ENCODE measurements around the gene SMAD2. TPM values are rescaled to one million over a fixed set of nuclear protein-coding genes. Genes with fewer than 3 reads are reported as not detected.

SMAD2 gene
- total and polyA plus RNA-seq, 11 donors = 13.8 to 113 (median 88.1) TPM

DNA sequence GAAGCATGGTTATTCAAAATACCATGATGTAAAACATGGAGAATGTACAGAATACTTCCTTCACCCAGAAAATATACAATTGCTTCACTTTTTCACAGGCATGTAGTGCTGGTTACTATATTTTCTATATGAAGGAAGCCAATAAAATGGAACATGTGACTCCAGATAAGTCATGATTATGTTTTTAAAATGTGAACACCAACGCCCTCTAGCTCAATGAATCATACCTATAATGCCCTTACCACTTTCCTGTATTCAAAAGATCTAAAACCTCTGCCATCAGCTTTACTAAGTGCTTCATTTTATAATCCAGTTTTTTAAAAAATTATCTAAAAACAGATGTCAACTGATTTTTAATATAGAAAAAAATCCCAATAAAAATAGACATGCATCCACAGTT lies 59.9 kb downstream of the SMAD2 start:
- H3K4me3 ChIP-seq = no peak overlapping the region
- ATAC-seq = no peak
- no peaks in the 10 kb centered on the region for H3K27me3 ChIP-seq
- no peak for TF ChIP-seq POLR2A (IDR thresholded peaks at IDR 0.05)
- TF ChIP-seq, protein P1, sequence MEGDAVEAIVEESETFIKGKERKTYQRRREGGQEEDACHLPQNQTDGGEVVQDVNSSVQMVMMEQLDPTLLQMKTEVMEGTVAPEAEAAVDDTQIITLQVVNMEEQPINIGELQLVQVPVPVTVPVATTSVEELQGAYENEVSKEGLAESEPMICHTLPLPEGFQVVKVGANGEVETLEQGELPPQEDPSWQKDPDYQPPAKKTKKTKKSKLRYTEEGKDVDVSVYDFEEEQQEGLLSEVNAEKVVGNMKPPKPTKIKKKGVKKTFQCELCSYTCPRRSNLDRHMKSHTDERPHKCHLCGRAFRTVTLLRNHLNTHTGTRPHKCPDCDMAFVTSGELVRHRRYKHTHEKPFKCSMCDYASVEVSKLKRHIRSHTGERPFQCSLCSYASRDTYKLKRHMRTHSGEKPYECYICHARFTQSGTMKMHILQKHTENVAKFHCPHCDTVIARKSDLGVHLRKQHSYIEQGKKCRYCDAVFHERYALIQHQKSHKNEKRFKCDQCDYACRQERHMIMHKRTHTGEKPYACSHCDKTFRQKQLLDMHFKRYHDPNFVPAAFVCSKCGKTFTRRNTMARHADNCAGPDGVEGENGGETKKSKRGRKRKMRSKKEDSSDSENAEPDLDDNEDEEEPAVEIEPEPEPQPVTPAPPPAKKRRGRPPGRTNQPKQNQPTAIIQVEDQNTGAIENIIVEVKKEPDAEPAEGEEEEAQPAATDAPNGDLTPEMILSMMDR (IDR thresholded peaks at IDR 0.05) = no peak
- peaks cover 0 to 38% (median 27%) of the 10 kb centered on the region in 9 donors for H3K36me3 ChIP-seq
- no peaks in the 10 kb centered on the region for H3K9me3 ChIP-seq
- WGBS, 4 donors = 82 to 90% (median 85%) methylated on average over 1 of the region's 1 CpG
- no peak for DNase-seq
- H3K27ac ChIP-seq = no peak overlapping the region
- peaks cover 0 to 27% (median 8%) of the 10 kb centered on the region in 12 donors for H3K4me1 ChIP-seq
- intact Hi-C loops (cut with DNase I) = loop anchor here in 2 of 10 donors (5.0 to 10.0 kb wide), 2 partner anchors 42 to 134 kb away; no protein-coding TSS in a partner anchor

GRCh38 chr18:47868744-47869143 lies 61.7 kb downstream of the SMAD2 start:
- H3K27ac ChIP-seq = no peak overlapping the region
- ATAC-seq (no peak), DNase-seq (no peak)
- TF ChIP-seq, protein P1 (IDR thresholded peaks at IDR 0.05) = no peak
- TF ChIP-seq POLR2A (IDR thresholded peaks at IDR 0.05) = no peak
- 77 to 84% (median 79%) methylated on average over 3 of the region's 3 CpGs for WGBS, 4 donors
- no peaks in the 10 kb centered on the region for H3K9me3 ChIP-seq
- intact Hi-C loops (cut with DNase I) = loop anchor here in 5 of 10 donors (5.0 to 10.0 kb wide), 4 partner anchors 56 to 146 kb away; partner anchors contain the start of gene SMAD2 (in 3 of the 5)
- peaks cover 0 to 57% (median 41%) of the 10 kb centered on the region in 9 donors for H3K36me3 ChIP-seq
- no peak overlapping the region for H3K4me3 ChIP-seq
- peaks cover 0 to 26% (median 5%) of the 10 kb centered on the region in 12 donors for H3K4me1 ChIP-seq
- H3K27me3 ChIP-seq = no peaks in the 10 kb centered on the region

DNA sequence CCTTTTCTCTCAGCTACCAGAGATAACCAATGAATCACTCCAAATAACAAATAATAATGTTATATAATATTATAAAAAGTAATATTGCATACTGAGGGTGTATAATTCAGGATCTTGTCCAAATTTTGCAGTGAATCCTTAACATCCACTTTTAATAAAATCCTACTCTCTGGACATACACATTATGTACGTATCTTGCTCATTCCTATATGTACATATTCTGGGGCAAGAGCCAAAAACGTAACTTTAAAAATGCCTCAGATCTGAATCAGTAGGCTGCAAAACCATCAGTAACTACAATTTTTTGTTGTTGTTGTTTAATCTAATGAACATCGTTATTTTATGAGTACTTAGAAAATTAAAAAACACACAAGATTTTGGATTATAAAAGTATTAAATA lies 65.3 kb downstream of the SMAD2 start:
- Histone ChIP-seq H3K9me3 (no peaks in the 10 kb centered on the region), H3K36me3 (peaks cover 0 to 76% (median 55%) of the 10 kb centered on the region in 9 donors), H3K4me3 (no peak overlapping the region), H3K27ac (no peak overlapping the region), H3K27me3 (no peaks in the 10 kb centered on the region), H3K4me1 (peaks cover 0 to 14% (median 2%) of the 10 kb centered on the region in 12 donors)
- TF ChIP-seq, protein P1 (IDR thresholded peaks at IDR 0.05) = no peak
- no peak for TF ChIP-seq POLR2A (IDR thresholded peaks at IDR 0.05)
- DNase-seq (no peak), ATAC-seq (no peak)
- intact Hi-C loops (cut with DNase I) = loop anchor here in 5 of 10 donors (5.0 to 10.0 kb wide), 4 partner anchors 60 to 150 kb away; partner anchors contain the start of gene SMAD2 (in 3 of the 5)
- 87 to 94% (median 93%) methylated on average over 3 of the region's 3 CpGs for WGBS, 4 donors

DNA sequence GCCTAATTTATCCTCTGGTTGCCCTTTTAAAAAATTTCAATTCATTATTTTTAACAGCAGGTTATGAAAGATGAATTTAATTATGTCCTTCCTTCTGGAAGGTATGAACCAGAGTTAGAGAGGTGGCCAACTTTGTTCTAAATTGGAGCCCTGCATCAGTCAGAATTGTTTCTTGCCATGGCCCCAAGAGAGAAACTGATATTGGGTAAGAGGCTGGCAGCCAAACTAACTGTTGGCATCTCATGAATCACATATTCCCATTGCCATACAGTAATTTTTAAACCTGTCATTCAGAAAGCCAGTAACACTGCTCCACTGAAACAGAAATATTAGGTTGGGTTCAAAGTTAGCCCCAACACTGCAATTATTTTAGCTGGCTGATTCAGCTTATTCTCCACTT lies 67.4 kb downstream of the SMAD2 start:
- ATAC-seq = peak; percentile 92 to 96 (median 95)
- Histone ChIP-seq H3K9me3 (peaks cover 0 to 19% (median 9%) of the 10 kb centered on the region in 12 donors), H3K4me3 (no peak overlapping the region), H3K27ac (peak overlapping the region in 8 of 12 donors; percentile 15 to 63 (median 36)), H3K36me3 (peaks cover 0 to 80% (median 65%) of the 10 kb centered on the region in 9 donors), H3K27me3 (no peaks in the 10 kb centered on the region), H3K4me1 (peaks cover 0 to 14% (median 2%) of the 10 kb centered on the region in 12 donors)
- intact Hi-C loops (cut with DNase I) = loop anchor here in 5 of 10 donors (5.0 to 10.0 kb wide), 4 partner anchors 62 to 152 kb away; partner anchors contain the start of gene SMAD2 (in 3 of the 5)
- TF ChIP-seq, protein P1 (IDR thresholded peaks at IDR 0.05) = no peak
- no peak for TF ChIP-seq POLR2A (IDR thresholded peaks at IDR 0.05)
- peak in 4 of 5 donors; percentile 26 to 40 (median 33) for DNase-seq

Data from heart left ventricle (tissue), 16 donors.